HG02884 (cell line): Measurements from ENCODE around the gene IRX1.

ENCODE experiments used
- ATAC-seq: cut with Tn5 transposase; IDR thresholded peaks from one replicate; pipeline ENCODE4 v1.9.1; 2021; ENCODE audit warnings: mild to moderate bottlenecking, moderate library complexity; ENCODE audit not compliant: unreplicated experiment

IRX1 gene

GRCh38 chr5:3642231-3642630 is 46.6 kb downstream of the IRX1 start:
- no peak for ATAC-seq

- ATAC-seq, result no peak
Observed at GRCh38 chr5:3650320-3650719, 54.7 kb downstream of the IRX1 start.

- ATAC-seq, result no peak
Observed at GRCh38 chr5:3650868-3651267, 55.2 kb downstream of the IRX1 start.
